HCT116 (cell line): ENCODE data around the gene RGN.

Source experiments
- CTCF ChIP-seq, 3 experiments: fragments of 200-600 bp in 1 of 3; sonication (generic) in 1 of 3; IDR thresholded peaks in 2 of 3; conservative IDR thresholded peaks in 1 of 3; 2 replicates each; pipeline ENCODE4 v1.5.1; 2012 to 2017; ENCODE audit warnings: low read depth in 2 of 3, low read length in 2 of 3, antibody characterized with exemption in 1 of 3, borderline replicate concordance in 1 of 3, control low read depth in 1 of 3, mild to moderate bottlenecking in 1 of 3, mixed read lengths in 1 of 3, mixed run types in 1 of 3, moderate library complexity in 1 of 3; ENCODE audit not compliant: insufficient read depth in 1 of 3
- ELF1 ChIP-seq: IDR thresholded peaks from 2 replicates; pipeline ENCODE4 v1.6.1; 2012; ENCODE audit warnings: low read depth, borderline replicate concordance
- FOSL1 ChIP-seq: IDR thresholded peaks from 2 replicates; pipeline ENCODE4 v1.6.1; 2012; ENCODE audit warnings: low read depth
- POLR2AphosphoS5 ChIP-seq: IDR thresholded peaks from 2 replicates; pipeline ENCODE4 v1.6.1; 2011; ENCODE audit warnings: mild to moderate bottlenecking, low read depth, low read length, moderate library complexity

- TF ChIP-seq POLR2AphosphoS5 (no peak), FOSL1 (no peak), ELF1 (no peak), CTCF (IDR thresholded peaks at IDR 0.05 in 2 of 3, conservative IDR thresholded peaks at IDR 0.05 in 1 of 3; ENCODE audit: borderline replicate concordance in 1 of 3, insufficient read depth in 1 of 3, low read depth in 2 of 3, low read length in 2 of 3) (no peak)
These were observed 13.0 kb downstream of the RGN start for GRCh38 chrX:47091149-47091775.
